Thoracic aorta (tissue), 2 donors: Measurements from ENCODE around the gene C11orf42. TPM values are rescaled to one million over a fixed set of nuclear protein-coding genes. Genes with fewer than 3 reads are reported as not detected.

Experiments used
- ATAC-seq: fragments of 150-250 bp; one replicate; pipeline ENCODE4 v1.8.0; 2017; ENCODE audit warnings: low read depth; ENCODE audit not compliant: insufficient number of reproducible peaks, low FRiP score
- DNase-seq: peaks from one replicate; pipeline ENCODE4 v3.0.0-alpha.2; 2020; ENCODE audit warnings: low spot score
- H3K27ac ChIP-seq, 2 donors: fragments of 200-600 bp; sonication (generic); 1 replicate in 1 of 2; 2 replicates in 1 of 2; pipeline ENCODE4 v1.5.1; 2016; ENCODE audit warnings: mild to moderate bottlenecking in 2 of 2, moderate library complexity in 2 of 2
- H3K27me3 ChIP-seq: fragments of 200-600 bp; sonication (generic); replicated peaks from 2 replicates; pipeline ENCODE4 v1.6.0; 2016; ENCODE audit warnings: mild to moderate bottlenecking; ENCODE audit not compliant: insufficient read depth
- H3K36me3 ChIP-seq: fragments of 200-600 bp; sonication (generic); one replicate; pipeline ENCODE4 v1.5.1; 2016
- H3K4me1 ChIP-seq, 2 donors: fragments of 200-600 bp; sonication (generic); 1 replicate in 1 of 2; 2 replicates in 1 of 2; pipeline versions ENCODE4 v1.5.1 to v1.6.0; 2016; ENCODE audit warnings: low read depth in 2 of 2, mild to moderate bottlenecking in 1 of 2; ENCODE audit not compliant: control insufficient read depth in 1 of 2
- H3K4me3 ChIP-seq: fragments of 200-600 bp; sonication (generic); 2 replicates; pipeline ENCODE4 v1.5.1; 2016; ENCODE audit warnings: mild to moderate bottlenecking
- H3K9me3 ChIP-seq: fragments of 200-600 bp; sonication (generic); 2 replicates; pipeline ENCODE4 v1.5.1; 2016
- CTCF ChIP-seq: fragments of 200-600 bp; sonication (generic); IDR thresholded peaks from one replicate; pipeline ENCODE4 v1.5.1; 2019; ENCODE audit warnings: antibody characterized with exemption
- total RNA-seq, 2 donors: library from RNA; depleted of rRNA; stranded (reverse); fragments of >200 nt; gene quantifications; one replicate each; pipeline versions ENCODE4 v1.1.0 to v1.2.3, GENCODE V29; 2016

Gene C11orf42
- total RNA-seq, 2 donors from 2014 or later, result not detected

- no peak for ATAC-seq
- no peaks in the 10 kb centered on the region for H3K27me3 ChIP-seq
These were observed 4.4 kb downstream of the C11orf42 start for GRCh38 chr11:6209801-6210200.

GRCh38 chr11:6210274-6210955, 5.1 kb downstream of the C11orf42 start:
- peaks cover 32% of the 10 kb centered on the region for H3K36me3 ChIP-seq
- no peak for DNase-seq
- no peaks in the 10 kb centered on the region for H3K9me3 ChIP-seq
- no peak overlapping the region for H3K4me3 ChIP-seq
- H3K4me1 ChIP-seq, result no peaks in the 10 kb centered on the region
- H3K27ac ChIP-seq, result no peak overlapping the region
- no peak for ATAC-seq
- H3K27me3 ChIP-seq, result no peaks in the 10 kb centered on the region
- TF ChIP-seq CTCF, result no peak

More at GRCh38 chr11:6209801-6210200, 4.4 kb downstream of the C11orf42 start:
- peaks cover 31% of the 10 kb centered on the region for H3K36me3 ChIP-seq
- no peak overlapping the region for H3K27ac ChIP-seq
- DNase-seq, result no peak
- TF ChIP-seq CTCF, result no peak
- no peaks in the 10 kb centered on the region for H3K4me1 ChIP-seq
- no peaks in the 10 kb centered on the region for H3K9me3 ChIP-seq
- H3K4me3 ChIP-seq, result no peak overlapping the region

GRCh38 chr11:6214530-6214929, 9.2 kb downstream of the C11orf42 start:
- Histone ChIP-seq H3K9me3 (no peaks in the 10 kb centered on the region), H3K4me1 (no peaks in the 10 kb centered on the region), H3K27ac (no peak overlapping the region), H3K36me3 (peaks cover 57% of the 10 kb centered on the region), H3K4me3 (no peak overlapping the region), H3K27me3 (no peaks in the 10 kb centered on the region)
- no peak for TF ChIP-seq CTCF
- DNase-seq (no peak), ATAC-seq (no peak)

GRCh38 chr11:6216501-6216900, 11.1 kb downstream of the C11orf42 start:
- H3K9me3 ChIP-seq, result no peaks in the 10 kb centered on the region
- no peaks in the 10 kb centered on the region for H3K4me1 ChIP-seq
- no peak overlapping the region for H3K4me3 ChIP-seq
- no peaks in the 10 kb centered on the region for H3K27me3 ChIP-seq
- no peak overlapping the region for H3K27ac ChIP-seq
- TF ChIP-seq CTCF, result no peak
- H3K36me3 ChIP-seq, result peaks cover 52% of the 10 kb centered on the region
- no peak for DNase-seq
- no peak for ATAC-seq

GRCh38 chr11:6217722-6218121, 12.4 kb downstream of the C11orf42 start:
- DNase-seq, result no peak
- Histone ChIP-seq H3K4me1 (no peaks in the 10 kb centered on the region), H3K27me3 (no peaks in the 10 kb centered on the region), H3K36me3 (peaks cover 56% of the 10 kb centered on the region), H3K9me3 (no peaks in the 10 kb centered on the region), H3K4me3 (no peak overlapping the region), H3K27ac (no peak overlapping the region)
- no peak for ATAC-seq
- no peak for TF ChIP-seq CTCF
